GM18519 (cell line): ENCODE measurements around the gene POU6F2.
"Not testable (repeated sequence)": the region's sequence is repeated elsewhere in the genome, so short reads cannot be mapped to it uniquely, and the experiment has no call there.

Experiments used
- ATAC-seq: cut with Tn5 transposase; IDR thresholded peaks from one replicate; pipeline ENCODE4 v1.9.1; 2021; ENCODE audit warnings: mild to moderate bottlenecking, moderate library complexity; ENCODE audit not compliant: unreplicated experiment, low FRiP score

Gene POU6F2

DNA sequence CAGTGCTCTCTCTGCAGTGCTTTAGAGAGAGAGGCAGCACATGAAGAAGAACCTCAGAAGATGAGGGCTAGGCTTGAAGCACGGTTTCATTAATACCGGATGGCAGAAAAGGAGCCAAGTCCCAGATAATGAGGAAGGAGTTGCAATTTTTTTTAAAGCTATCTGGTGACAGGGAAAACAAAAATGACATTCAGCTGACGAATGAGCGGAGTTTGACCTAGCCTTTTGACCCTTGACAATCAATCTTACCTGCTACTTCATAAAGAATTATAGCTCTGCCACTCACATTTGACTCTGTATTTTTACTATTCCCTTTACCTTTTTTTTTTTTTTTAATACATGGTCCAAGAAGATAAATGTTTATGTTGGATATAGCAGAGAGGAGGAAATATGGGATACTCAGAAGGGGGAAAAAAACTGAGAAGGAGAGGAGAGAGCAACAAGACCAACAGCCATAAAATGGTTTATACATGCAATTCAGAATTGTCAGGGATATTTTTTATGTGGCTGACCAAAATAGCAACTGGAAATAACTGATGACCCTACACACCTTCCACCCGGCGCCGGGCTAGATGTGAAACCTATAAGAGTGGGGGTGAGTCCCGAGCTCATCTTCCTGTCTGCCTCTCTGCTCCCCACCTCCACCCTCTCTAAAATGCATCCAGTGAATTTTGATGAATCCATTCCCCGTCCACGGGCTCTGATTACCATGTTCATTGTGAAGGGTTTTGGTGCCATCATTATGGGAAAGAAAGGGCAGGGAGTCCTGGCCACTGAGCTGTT is 314.1 kb downstream of the POU6F2 start:
- ATAC-seq, result no peak

DNA sequence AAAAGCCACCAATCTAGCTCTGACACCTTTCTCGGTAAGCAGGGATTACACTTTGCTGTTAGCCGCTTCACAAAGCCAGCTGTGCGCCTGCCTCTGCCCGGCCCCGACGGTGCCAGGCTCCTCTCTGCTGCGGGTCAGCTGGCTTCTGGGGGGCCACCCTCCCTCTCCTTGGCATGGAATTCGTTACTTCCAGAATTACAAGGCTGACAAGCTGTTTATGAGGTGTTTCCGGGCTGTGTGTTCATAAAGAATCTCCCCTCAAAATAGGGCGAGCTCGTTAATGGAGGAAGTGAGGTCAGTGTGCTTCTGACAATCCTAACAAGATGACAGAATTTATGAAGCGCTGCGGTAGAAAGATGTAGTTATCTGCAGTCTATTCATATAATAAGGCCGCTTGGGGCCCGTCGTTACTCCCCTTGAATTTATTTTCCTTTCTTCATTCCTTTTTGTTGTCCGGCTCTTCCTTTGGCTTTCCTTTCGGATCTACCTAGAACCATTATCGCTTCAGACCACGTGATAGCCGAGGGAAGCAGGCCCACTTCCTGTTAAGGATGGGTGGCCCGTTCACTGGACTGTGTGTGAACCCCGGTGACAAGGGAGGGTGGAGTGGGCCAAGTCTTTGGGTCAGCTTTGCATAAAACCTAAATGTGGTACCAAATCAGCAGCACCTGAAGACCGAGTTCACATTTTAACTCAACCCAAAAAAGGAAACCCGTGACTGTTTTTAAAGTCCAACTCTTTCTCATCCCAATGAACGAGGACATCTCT is 315.5 kb downstream of the POU6F2 start:
- no peak for ATAC-seq

DNA sequence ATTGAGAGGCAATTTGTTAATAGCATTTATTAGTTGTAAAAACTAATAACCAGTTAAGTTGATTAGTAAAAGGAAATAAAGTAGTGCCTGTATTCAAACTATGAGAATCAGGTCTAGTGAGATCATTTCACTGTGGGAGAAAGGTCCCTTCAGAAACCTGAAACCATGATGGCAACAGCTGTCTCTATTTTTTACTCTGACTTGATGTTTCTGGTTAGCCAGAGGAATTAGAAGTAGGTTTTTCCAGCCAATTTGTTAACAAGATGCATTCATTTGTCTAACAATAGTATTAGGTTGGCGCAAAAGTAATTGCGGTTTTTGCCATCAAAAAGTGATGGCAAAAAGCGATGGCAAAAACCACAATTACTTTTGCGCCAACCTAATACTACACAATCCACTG is 316.3 kb downstream of the POU6F2 start:
- no peak for ATAC-seq

DNA sequence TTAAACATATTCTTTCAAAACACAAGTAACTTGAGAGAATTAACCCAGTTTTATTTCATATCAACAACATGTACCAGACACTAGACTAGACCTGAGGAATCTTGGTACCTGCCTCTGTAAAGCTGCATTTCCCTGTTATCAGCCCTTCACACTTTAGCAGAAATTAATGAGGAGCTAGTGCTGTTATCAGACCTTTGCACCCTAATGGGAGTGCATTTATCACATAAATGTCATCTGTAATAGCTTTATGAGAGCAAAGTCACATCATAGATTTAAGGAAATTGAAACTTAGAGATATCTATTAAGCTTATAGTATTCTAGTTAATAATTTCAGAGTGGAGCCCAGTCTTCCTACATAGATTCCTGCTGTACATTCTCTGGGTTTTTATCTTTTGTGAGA is 318.1 kb downstream of the POU6F2 start:
- no peak for ATAC-seq

DNA sequence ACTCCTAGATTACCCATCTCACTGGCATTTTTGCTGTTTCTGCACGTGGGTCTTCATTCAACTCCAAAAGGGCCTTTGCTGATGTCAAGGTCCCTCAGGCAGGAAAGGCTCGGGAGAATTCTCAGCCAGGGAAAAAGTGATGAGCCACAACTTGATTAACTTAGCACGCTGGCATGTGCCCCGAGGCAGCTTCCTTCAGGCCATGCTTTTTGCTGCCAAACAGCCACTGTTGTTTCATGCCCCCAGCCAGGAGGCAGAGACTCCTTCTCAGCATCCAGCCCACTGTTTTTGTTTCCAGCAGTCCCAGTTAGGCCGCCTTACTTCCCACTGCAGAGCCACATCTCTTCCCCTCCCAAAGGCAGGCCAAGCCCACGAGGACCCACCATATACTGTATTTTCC is 322.0 kb downstream of the POU6F2 start:
- ATAC-seq, result no peak

DNA sequence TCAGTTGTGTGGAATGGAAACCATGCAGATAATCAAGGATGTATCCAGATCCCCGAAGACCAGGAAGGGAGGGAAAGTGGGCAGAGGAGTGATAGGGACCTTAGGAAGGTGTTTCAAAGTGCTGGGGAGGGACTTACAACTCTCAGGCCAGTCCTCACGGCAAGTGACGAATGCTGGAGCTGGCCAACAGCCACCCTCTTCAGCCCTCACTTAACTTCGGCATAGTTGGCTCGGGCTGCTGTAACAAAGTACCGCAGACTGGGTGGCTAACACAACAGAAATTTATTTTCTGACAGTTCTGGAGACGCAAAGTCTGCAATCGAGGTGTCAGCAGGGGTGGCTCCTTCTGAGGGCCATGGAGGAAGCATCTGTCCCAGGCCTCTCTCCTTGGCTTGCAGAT is 322.6 kb downstream of the POU6F2 start:
- no peak for ATAC-seq

DNA sequence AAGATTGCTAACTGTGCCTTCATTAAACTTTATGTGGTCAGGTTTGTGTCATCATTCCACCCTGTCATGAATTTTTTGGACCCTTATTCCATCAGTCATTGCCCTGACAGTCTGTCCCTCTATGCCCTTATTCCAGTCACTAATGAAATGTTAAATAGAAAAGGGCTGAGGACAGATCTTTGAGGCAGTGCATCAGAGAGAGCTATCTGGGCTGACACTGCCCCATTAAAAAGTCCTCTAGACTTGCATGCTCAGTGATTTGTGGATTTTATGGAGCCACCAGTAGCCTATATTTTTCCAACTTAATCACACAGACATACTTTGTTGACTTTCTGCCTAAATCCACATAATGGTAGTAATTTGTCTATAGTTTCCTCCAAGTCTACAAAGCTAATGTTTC is 323.8 kb downstream of the POU6F2 start:
- no peak for ATAC-seq

DNA sequence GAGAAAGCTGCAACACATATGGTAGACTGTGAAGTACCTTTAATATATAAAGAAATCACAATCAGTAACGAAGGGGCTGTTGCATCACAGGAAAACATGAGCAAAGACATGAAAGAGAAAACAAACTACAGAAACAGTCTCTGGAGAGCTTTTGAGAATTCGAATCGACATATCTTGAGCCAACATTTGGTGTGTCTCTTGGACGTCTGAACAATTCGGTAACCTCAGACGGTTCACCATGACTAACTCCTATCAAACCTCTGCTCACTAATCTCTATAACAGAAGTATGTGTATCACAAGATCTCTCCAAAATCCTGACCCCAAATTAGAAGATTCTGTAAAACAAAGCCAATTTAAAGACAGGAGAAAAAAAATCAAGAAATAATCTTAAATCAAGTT is 326.5 kb downstream of the POU6F2 start:
- ATAC-seq, result no peak

DNA sequence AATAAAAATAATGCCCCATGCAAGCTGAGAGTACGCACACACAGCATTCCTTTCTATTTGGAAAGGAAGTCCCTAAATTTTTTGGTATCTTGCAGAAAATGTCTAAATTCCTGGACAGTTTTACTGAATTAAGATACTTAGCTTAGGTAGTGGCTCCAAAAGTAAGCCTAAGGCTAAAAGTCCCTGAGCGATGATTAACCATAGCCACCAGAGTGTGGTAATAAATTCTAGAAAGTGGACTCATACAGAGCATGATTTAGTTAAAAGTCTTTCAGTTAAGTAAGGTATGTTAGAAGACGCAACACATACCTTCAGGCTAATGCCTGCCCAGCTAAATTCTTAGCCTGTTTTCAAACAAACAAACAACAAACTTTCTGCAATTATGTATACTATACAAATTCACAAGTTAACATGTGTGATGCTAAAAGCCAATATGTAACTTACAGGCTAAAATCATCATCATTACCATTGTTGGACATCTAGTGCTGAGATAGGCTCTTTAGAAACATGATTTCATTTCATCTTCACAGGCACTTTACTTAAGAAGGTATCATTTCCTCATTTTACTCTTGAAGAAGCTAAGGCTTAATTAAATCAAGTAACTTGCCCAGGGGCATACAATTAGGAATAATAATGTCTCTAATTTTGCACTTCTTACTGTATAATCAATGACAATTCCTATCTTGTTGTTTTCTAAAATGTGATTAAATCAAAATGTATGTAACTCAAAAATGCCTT is 327.1 kb downstream of the POU6F2 start:
- ATAC-seq, result no peak

DNA sequence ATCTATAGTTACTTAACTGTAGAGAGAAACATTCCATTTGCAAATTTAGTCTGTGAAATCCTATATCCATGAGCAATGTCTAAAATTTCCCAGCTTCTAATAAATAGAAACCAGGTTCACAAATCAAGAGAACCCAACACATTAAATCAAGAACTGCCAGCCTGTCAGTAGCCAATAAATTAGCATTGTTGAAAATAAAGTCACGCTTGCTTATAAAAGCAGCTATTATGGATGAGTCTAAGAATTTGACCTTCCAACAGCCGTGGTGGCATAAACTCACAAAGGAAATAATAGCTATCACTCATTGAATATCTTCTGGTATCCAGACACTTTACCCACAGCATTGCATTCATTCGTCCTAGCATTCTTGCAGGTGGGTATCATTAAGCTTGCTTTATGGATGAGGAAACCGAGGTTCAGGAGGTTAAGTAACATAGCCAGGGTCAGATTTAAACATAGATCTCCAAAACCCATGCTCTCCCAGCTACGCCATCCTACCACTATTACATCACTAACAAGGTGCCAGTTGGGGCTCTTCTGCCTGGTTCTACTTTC is 328.4 kb downstream of the POU6F2 start:
- ATAC-seq, result no peak

DNA sequence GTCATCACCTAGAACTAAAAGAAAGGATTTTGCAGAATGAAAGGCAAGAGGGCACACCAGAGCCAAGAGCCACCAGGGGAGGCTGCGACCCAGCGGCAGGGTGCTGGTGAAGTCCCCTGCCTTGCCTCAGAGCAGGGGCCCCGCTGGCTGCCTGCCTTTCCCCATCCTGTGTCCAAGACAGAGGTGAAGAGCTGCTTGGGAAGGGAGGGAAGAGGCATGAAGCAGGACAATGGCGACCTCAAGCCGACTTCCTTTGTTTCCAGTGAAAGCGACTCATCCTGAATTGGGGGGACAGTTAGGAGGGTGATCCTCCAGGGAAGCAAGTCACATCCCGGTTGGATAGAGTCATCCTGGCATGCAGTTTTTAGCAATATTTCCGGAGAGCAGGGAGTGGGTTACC is 333.0 kb downstream of the POU6F2 start:
- ATAC-seq, result no peak

DNA sequence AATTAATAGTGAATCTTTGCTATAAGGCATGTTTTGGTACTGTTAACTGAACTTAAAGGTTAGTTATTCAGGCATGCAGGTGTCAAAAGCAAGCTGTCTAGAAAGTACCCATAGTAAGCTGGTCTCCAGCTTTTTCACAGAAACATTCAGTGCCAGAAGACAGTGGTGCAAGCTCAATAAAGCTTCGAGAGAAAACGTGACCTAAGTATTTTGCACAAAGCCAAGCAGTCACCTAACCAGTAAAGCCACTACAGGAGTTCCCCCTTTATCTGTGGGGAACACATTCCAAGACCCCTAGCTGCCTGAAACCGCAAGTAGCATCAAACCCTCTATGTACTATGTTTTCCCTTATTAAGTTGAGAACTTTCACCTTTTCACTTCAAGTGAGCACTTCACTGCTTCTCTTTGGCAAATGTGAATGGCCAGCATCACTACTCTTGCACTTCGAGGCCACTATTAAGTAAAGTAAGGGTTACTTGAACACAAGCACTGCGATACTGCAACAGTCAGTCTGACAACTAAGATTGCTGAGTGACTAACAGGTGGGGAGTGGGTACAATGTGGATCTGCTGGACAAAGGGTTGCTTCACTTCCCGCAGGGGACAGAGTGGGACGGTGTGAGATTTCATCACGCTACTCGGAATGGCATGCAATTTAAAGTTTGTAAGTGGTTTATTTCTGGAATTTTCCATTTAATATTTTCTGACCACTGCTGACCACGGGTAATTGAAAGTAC is 334.7 kb downstream of the POU6F2 start:
- no peak for ATAC-seq

DNA sequence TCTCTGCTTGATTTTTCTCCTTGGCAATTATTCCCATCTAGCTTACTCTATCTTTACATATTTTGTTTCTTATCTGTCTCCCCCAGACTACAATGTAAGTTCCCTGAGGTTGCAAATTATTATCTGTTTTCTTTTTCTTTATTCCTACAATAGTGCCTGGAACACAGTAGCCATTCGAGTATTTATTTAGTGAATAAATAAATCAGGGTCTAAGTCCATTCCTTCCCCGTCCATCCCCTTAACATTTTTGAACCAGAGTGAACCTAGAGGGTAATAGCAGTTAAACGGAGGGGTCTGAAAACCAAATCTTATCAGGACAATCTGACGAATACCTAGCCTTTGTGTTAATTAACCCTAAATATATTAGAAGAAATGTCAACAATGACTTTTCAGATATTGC is 335.7 kb downstream of the POU6F2 start:
- no peak for ATAC-seq

DNA sequence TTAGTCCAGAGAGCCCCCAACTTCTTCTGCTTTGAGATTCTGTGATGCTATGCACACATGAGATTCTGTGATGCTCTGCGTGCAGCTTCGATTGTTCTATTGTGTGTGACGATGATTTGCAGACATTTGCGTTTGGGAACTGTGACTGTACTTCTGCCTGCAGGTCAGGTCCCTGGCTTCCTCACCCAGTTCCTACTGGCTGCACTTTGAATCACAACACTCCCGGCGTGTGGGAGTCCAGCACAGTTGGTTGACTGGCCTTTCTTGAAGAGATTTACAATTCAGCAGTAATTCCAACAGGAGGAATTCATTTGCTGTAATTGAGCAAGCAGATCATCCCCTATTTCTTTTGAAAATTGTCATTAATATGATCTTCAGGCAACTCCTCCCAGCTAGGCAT is 336.3 kb downstream of the POU6F2 start:
- no peak for ATAC-seq

DNA sequence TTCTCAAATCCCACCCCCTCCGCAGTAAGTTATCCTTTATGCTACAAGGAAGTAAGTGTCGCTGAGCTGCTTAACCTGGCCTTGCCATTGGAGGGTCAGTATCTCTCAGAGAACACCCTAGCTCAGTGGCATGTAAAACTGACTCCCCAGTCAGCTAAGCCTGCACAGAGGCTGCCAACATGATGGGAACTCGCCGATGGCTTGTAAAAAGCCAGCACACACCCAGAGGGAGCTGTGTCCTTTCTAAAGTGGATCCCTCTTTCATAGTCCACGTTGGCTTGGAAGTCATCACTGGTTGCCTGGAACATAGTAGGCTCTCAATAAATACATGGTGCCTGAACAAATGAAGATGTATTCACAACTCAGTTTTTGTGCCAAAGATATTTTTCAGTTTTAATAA is 339.4 kb downstream of the POU6F2 start:
- no peak for ATAC-seq

DNA sequence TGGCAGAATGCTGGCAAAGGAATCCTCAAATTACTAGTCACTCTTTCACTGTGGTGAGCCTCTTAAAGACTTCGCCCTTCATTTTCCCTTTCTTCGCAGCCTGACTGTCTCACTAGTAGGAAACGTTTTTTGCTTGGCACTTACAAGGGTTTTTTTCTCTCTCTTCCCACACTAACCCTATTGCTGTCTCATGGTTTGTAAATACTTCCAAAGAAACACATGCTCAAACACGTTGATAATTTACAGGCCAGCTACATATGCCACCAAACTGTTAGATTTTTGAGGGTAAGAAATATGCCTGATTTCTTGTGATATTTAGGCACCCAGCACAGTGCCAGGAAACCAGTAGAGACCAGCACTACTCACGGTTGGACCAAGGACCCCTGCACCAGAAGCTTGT is 340.2 kb downstream of the POU6F2 start:
- ATAC-seq, result no peak

DNA sequence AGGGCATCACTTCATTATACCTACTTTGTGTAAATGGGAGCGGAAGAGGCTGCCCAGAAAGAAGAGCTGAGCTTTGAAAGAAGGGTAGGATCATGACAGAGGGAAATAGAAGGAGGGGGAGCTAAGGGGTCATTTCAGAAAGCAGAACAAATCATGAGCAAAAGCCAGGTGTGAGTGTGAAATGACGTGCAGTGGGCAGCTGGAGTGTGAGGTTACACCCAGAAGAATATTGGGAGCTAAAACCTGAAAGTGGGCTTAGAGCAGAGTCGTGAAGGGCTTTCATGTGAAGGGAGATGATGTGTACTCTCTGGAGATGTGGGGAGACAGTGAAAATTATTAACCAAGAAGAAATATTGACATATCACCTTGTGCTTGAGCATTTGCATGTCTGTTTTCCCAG is 343.5 kb downstream of the POU6F2 start:
- no peak for ATAC-seq

DNA sequence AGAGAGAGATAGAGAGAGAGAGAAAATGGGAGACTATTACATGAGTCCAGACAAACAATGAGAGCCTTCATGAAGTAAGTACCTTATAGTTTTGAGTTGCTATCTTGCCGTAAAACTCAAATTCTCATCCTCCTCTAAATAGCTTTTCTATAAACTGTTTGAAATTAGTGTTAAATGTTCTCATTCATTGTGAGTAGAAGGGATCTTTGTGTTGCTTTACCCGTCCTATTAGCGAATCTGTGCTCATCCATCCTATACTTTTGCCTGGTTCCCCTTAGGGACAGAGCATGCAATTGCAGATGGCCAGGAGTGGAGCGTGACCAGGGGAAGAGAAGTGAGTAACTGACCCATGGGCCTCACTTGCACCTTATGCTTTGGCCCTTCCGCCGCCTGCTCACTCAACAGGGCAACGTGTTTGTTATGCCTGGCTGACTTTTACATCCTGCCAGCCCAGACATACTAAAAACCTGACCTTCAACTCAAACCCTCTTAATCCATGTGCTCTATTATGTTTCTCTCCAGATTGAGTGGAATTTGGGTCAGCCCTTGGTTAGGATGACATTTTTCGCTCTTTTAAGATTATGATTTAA is 344.3 kb downstream of the POU6F2 start:
- no peak for ATAC-seq

DNA sequence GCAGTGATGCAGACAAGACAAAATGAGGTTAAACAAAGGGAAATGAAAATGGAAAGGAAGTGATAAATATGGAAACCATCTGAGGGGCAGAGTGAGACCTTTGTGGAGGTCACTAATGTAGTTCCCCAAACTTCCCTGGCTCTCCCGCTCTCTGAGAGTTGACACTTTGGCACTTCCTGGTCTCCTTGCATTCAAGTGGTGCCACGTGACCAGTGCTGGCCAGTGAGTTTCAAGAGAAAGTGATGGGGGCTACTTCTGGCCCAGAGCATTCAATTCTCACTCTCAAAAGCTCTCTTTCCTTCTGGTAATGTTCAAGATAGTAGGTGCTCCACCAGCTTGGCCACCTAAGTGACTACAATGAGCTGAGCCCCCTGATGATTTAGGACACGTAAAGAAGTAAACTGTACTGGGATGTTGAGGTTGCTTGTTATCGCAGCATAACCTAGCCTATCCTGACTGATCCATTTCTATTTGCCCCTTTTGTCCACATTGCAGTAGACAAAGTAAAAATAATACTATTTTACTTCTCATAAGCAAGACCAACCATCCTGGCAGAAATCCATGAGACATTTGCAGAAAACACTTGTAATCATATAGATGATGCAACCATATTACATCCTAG is 346.5 kb downstream of the POU6F2 start:
- ATAC-seq, result no peak

DNA sequence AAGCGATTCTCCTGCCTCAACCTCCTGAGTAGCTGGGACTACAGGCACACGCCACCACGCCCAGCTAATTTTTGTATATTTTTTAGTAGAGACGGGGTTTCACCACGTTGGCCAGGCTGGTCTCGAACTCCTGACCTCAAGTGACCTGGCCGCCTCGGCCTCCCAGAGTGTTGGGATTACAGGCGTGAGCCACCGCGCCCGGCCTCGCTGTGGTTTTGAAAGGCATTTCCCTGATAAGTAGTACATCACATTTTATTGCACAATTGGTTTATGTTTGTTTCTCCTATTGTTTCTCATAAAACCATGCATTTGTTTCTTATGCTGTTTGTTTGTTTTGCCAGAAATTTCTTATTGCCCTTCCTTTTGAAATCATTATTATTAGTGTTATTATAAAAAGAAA is 353.9 kb downstream of the POU6F2 start:
- not testable (repeated sequence) for ATAC-seq
